GM10248 (cell line): ENCODE measurements around the gene FCRL2.

ENCODE experiments used
- CTCF ChIA-PET: fragments of 300-600 bp; sonication (Branson Sonifier 250); formaldehyde crosslinking; extraction: SDS; loops from one replicate; lab custom pipeline; 2021; ENCODE audit warnings: antibody characterized with exemption; lab: Yijun Ruan, JAX
- POLR2A ChIA-PET: fragments of 350-650 bp; sonication (Branson Sonifier 250); formaldehyde crosslinking; extraction: SDS; loops from one replicate; lab custom pipeline; 2020; ENCODE audit warnings: antibody characterized with exemption; lab: Yijun Ruan, JAX
- DNase-seq: peaks from one replicate; pipeline ENCODE4 v3.0.0; 2012; ENCODE audit errors: extremely low spot score
- CTCF ChIP-seq: IDR thresholded peaks from 2 replicates; pipeline ENCODE4 v1.5.1; 2012; ENCODE audit warnings: mild to moderate bottlenecking, low read depth; ENCODE audit errors: extremely low read depth, missing control alignments, control extremely low read depth

Gene FCRL2

DNA sequence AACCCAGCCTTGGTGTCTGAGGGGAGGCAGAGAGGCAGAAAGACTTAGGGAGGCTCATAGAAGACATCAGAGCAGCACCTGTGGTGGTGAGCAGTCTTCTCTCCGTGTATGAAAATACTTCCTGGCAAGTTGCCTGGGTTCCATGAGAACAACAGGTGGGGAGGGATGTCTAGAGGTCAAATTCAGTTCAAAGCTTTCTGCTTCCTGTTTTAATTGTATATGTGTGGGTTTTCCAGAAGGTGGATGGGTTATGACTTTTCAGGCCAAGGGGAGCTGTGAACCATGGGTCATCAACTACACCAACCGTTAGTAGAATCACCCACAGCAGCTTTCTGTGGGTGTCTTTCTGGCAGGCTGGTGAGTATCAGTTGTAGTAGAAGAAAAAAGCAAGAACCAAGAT is 4.1 kb upstream of the FCRL2 start:
- DNase-seq: no peak
- TF ChIP-seq CTCF: no peak
- CTCF ChIA-PET: interaction anchor here (0.9 to 1.5 kb wide), 2 partner anchors 11 to 48 kb away, joined by 3 read pairs; no protein-coding TSS in a partner anchor
- POLR2A ChIA-PET: no interaction called here

- POLR2A ChIA-PET: no interaction called here
- no peak for TF ChIP-seq CTCF
- CTCF ChIA-PET: interaction anchor here (1.0 kb wide), 2 partner anchors 56 to 195 kb away, joined by 3 to 4 read pairs; no protein-coding TSS in a partner anchor
- no peak for DNase-seq
These were observed 1.6 kb downstream of the FCRL2 start for GRCh38 chr1:157775101-157775870.

DNA sequence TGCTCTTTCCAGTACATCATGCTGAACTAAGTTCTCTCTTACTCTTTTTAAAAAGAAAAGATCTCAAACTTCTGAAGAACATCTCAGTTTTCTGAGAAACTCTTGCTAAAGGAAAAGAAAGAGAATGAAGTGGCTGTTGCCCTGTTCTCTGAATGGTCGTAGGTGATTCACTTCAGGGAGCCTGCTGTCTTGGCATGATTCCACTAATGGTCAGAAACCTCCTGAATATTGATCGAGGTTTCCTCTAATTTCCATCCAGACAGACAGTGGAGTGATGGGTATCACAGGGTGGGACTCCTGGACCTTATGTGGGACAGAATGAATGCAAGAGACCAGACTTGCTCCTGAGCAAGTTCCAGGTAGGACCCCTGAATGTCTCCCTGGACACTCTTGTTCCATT is 2.5 kb downstream of the FCRL2 start:
- CTCF ChIA-PET: interaction anchor here (0.6 to 1.4 kb wide), 5 partner anchors 8 to 194 kb away, joined by 3 to 11 read pairs (median 4); no protein-coding TSS in a partner anchor
- POLR2A ChIA-PET: no interaction called here
- TF ChIP-seq CTCF: no peak
- DNase-seq: no peak

GRCh38 chr1:157773493-157774350 is 3.2 kb downstream of the FCRL2 start:
- peak; percentile 56 for TF ChIP-seq CTCF
- POLR2A ChIA-PET: no interaction called here
- DNase-seq: peak; percentile 59
- CTCF ChIA-PET: interaction anchor here (0.6 to 1.4 kb wide), 5 partner anchors 9 to 193 kb away, joined by 3 to 11 read pairs (median 3); no protein-coding TSS in a partner anchor

GRCh38 chr1:157771661-157772425 is 5.1 kb downstream of the FCRL2 start:
- no peak for DNase-seq
- TF ChIP-seq CTCF: no peak
- POLR2A ChIA-PET: no interaction called here
- CTCF ChIA-PET: interaction anchor here (1.4 kb wide), 2 partner anchors 80 to 169 kb away, joined by 3 to 4 read pairs; no protein-coding TSS in a partner anchor

DNA sequence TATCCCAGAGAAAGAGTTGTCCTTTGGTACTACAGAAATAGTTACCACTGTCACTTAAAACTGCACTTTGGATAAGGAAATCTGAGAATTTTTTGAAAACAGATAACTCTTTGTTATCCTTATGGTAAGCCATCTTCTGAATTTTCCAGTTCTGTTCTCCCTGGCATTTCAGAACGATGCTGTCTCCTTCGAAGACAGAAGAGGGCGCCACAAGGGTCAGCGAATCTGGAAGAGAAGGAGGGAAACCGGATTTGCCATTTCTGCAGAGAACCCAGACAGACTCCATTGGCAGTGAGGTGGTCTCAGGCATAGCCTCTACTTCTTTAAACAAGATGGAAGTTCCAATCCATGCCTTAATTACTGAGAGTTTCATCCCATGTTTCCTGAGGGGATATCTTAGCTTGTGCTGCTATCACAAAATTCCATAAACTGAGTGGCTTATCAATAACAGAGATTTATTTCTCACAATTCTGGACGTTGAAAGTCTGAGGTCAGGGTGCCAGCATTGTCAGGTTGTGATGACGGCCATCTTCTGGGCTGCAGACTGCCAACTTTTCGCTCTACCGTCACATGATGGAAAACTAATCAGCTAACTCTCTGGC is 6.4 kb downstream of the FCRL2 start:
- TF ChIP-seq CTCF: peak; percentile 33
- no peak for DNase-seq
- POLR2A ChIA-PET: no interaction called here
- CTCF ChIA-PET: interaction anchor here (0.8 to 1.4 kb wide), 4 partner anchors 9 to 170 kb away, joined by 3 read pairs; no protein-coding TSS in a partner anchor
